Measurements from ENCODE around the gene PRKAR1A.

GRCh38 chr17:68505951-68506350 is 6.3 kb upstream of the PRKAR1A start:
- TF ChIP-seq CTCF (IDR thresholded peaks at IDR 0.05) = no peak
- no peak for TF ChIP-seq ZFX (IDR thresholded peaks at IDR 0.05; ENCODE audit: borderline replicate concordance)

Data from 22Rv1 (cell line).